ENCODE measurements around the gene NMUR1.

The NMUR1 gene

GRCh38 chr2:231483398-231484329 lies 46.6 kb downstream of the NMUR1 start:
- no peak for DNase-seq (ENCODE audit: low spot score)

- peak; percentile 91 for DNase-seq (ENCODE audit: low spot score)
Measured at GRCh38 chr2:231482806-231483391, 47.3 kb downstream of the NMUR1 start.

- no peak for DNase-seq (ENCODE audit: low spot score)
Measured at GRCh38 chr2:231480781-231481180, 49.5 kb downstream of the NMUR1 start.

- DNase-seq (ENCODE audit: low spot score), result no peak
Measured at GRCh38 chr2:231479455-231479854, 50.8 kb downstream of the NMUR1 start.

GRCh38 chr2:231476920-231477319 lies 53.3 kb downstream of the NMUR1 start:
- DNase-seq (ENCODE audit: low spot score), result no peak

- no peak for DNase-seq (ENCODE audit: low spot score)
Measured at GRCh38 chr2:231475965-231476364, 54.3 kb downstream of the NMUR1 start.

All from D341Med (cell line).